GM18505 (cell line): ENCODE results near the gene FAM107B.

Experiments
- ATAC-seq: cut with Tn5 transposase; IDR thresholded peaks from one replicate; pipeline ENCODE4 v1.9.1; 2021; ENCODE audit not compliant: unreplicated experiment
- POLR2A ChIP-seq: IDR thresholded peaks from 4 replicates; pipeline ENCODE4 v1.6.1; 2011; ENCODE audit warnings: borderline replicate concordance; ENCODE audit not compliant: insufficient read depth, insufficient read length; ENCODE audit errors: extremely low read depth

Gene FAM107B

DNA sequence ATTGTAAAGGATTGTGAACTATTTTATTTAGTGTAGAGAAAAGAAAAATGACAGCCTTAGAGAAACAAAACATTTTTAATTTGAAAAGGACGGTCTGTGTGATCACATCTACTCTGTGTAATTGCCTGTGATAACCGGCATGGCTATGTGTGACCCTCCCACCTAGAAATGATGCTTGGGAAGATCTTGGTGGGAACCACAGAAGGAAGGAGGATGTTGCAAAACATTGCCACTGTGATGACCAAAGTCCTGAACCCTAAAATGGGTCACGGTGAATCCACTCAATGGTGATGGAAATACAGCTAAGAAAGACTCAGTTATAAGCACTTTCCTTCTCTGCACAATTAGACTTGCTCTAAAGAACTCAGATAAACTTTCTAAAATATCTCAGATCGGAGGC is 222.7 kb downstream of the FAM107B start:
- no peak for ATAC-seq
- no peak for TF ChIP-seq POLR2A

DNA sequence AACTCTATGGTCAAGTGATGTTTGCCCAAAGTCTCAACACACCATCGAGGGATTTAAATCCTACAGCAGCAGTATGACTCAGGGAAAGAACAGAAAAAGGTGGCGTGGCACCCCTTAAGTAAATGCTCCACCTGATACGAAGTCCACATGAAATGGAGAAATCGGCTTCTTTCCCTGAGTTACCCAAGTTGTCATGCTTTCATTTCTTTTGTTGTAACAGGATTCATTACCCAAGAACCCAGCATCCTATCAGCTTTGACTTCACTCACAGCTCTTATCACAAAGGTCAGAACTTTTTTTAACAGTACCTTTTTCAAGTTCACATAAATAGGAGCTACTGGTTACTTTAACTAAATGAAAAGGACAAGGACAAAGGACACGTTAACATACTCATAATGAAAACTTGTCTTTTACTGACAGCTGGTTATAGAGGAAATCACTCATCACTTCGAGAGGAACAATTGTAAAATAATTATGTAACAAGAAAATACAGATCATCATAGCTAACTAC is 224.2 kb downstream of the FAM107B start:
- no peak for TF ChIP-seq POLR2A
- no peak for ATAC-seq

DNA sequence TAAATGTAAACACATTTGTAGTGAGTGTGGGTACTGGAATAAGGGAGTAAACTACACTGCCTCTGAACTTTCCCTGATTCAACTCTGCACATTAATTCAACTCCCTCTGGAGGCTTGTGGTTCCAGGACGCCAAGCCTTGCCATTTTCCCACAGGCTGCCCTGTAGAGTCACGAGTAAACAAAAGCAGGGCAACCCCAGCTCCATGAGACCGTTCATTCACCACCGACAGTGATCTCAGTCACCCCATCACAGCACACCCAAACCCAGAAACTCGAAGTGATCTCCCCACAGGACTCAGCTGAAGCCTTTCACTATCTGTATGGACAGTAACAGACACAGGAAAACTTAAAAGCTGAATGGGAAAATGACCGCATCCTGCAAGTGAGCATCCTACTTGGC is 225.2 kb downstream of the FAM107B start:
- TF ChIP-seq POLR2A, result no peak
- ATAC-seq, result no peak

DNA sequence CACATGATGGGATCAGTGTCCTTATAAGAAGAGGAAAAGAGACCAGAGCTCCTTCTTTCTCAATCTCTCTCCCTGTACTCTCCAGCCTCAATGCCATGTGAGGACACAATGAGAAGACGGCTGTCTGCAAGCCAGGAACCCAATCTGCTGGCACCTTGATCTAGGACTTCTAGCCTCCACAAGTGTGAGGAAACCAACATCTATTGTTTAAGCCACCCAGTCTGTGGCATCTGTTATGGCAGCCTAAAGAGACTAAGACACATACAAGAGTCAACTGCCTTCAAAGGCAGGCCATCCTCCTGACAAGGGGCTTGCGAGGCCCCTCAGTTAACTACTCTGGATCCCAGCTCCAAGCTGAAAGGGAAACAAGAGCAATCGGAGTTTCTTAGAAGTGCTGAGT is 225.7 kb downstream of the FAM107B start:
- TF ChIP-seq POLR2A, result no peak
- no peak for ATAC-seq

DNA sequence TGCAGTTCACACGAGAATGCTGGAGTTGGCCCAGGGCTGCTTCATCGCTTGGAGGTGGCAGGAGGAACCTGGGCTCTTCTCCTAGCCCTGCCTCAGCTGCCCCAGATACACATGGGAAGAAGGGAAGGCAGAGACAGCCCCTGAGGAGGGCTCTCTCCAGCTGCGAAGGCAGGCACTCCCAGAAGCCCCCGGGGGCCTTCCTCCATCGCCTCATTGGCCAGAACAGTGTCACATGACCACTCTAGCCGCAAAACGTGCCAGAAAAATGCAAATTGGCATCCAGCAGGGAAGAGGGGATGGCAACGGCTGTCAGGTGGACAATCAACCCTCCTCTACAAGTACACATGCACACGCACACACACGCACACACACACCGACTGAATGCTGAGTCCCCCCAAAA is 226.2 kb downstream of the FAM107B start:
- TF ChIP-seq POLR2A, result no peak
- ATAC-seq, result no peak

DNA sequence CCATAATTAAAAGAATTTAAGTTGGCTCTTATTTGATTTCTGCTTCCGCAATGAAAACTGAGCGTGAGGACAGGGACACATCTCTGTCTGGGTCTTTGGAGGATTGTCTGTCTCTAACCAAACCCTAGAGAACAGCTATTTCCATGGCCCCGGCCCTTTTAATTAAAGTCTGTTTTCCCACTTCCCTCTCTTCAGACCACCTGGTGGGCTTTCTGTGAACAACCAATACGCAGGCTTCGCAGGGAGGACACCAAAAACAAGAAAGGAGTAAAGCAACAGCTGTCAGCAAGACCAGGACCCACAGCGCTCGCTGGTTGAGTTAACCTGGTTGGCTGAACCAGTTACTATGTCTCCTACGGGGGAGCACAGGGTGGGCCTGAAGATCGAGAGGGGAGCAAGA is 226.9 kb downstream of the FAM107B start:
- no peak for ATAC-seq
- no peak for TF ChIP-seq POLR2A

DNA sequence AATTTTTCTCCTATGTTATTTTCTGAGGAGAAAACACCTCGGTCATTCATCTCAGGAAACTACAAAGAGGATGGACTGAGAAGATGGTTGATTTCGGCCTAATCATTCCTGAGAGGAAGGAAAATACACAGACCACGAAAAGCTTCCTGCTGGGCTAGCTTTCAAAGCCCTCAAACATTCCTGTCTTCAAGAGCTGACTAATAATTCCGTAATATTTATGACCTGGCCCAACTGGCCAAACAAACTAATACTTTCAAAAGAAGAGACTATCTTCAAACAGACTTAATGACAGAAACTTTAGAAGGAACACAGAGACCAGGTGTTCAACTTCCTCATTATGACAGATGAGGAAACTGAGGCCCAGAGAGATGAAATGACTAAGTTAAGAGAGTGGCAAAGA is 228.9 kb downstream of the FAM107B start:
- TF ChIP-seq POLR2A, result no peak

DNA sequence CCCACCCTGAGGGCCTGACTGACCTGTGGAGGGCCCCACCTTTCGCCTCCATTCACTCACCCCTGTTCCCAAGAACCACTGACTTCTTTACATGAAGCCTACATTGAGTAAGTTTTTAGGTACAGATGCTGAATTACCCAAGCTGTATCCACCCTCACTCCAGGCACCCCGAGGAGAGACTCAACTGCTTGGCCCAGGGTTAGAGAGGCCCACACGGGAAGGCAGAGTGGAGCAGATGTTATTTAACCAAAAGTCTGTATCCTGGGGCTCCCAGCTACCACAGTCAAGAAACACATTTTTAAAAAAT is 230.8 kb downstream of the FAM107B start:
- ATAC-seq, result no peak
- TF ChIP-seq POLR2A, result no peak

More for the DNA sequence above, 228.9 kb downstream of the FAM107B start:
- ATAC-seq, result no peak

DNA sequence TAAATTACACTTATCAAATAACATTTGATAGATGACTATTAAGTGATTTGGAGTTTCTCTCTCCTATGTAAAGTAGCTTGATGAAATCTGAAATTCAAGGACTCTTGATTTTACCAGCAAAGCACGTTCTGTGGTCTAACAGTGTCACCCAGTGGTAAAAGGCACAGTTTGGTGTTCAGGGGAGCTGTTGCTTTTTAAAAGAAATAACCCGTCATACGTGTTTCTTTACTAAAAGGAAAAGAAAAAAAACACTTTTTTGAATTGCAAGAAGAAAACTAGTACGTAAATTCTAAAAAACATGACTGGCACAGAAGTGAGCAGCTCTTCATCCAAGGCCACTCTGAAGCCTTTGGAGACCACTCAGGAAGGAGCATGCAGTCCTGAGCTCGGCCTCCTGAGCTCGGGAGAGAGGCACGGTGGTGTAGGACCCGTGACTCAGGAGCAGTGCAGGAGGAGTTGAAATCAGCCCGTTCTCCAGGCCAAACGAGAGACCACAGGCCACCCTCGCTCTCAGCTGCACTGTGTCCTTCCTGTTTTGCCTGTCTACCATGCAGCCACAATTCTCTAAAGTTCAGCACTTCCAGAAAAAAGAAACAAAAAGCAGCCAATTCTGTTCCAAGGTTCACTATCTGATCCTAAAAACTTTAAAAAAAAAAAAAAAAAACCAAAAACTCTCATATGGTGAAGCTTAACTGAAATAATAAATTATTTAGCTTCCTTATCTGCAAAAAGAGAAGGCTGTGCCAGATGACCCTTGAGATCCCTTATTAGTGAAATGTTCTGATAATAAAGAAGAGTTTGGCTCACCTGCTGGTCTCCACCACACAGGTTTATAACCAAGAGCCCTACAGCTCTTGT is 231.4 kb downstream of the FAM107B start:
- no peak for ATAC-seq
- TF ChIP-seq POLR2A, result no peak

DNA sequence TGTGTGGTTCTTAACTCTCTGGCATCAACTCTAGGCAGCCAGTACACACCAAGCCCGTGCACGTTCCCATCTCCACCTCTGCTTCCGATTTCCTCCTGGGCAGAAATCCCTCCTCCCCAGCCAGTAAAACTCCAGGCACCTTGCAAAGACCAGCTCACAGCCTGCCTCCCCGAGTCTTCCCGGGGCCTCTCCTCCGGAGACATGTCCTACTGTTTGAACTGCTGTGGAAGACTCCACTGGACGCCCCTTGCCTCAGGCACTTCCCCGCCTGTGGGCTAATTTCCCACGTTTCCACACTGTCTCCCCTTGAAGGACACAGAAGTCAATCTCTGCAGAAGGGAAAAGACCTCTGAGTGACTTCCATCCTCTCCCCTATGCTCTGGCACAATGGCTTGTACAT is 233.3 kb downstream of the FAM107B start:
- no peak for TF ChIP-seq POLR2A
- no peak for ATAC-seq

DNA sequence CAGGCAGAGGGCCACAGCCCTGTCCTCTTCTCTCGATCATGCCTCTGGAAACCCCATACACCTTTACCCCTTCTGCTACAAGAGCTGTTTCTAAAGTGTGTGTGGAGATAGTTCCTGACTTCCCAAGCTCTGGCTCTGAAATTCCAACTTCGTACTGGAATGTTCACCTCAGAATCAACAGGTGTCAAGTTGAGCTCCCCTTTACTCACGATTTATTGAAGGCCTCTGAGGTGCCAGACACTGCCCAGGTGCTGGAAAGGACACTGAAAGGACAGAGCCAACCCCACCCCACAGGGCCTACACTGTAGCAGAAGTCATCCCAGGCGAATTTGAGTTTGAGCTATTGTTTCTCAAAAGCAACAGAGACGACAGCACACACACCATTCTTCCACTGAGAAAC is 234.1 kb downstream of the FAM107B start:
- no peak for TF ChIP-seq POLR2A
- no peak for ATAC-seq

DNA sequence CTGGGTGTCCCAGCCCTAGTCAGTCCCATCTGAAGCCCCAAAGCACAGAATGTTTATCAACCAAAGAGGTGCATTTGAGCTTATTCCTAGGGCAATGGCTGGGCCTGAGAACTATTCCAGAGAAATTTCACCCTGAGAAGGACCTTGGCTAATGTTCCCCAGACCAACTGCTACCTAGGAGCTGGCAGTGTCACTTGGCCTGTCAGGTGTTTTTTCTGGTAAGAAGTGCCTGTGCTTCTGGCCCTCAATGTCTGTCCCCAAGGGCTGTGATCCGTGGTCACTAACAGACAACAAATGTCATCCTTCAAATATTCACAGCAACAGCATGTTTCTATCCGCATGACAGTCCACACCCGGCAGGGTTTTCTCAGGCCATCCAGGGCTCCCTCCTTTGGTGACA is 234.6 kb downstream of the FAM107B start:
- no peak for ATAC-seq
- no peak for TF ChIP-seq POLR2A

DNA sequence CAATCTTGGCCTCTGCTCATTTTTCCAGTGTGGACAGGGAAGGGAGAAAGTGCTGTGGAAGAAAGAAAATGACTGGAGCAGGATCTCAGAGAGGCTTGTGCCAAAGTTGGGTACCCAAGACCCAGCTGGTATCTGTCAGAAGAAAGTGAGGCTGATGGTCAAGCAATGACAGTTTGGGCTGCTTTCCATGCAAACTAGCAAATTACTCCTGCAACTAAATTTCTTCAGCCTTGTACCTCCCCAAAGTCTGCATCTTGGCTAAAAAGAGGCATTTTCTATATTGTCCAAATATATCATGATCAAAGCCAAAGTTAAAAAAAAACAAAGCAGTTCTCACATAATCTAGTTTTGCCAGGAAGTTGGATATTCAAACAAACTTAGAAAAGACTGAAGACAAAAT is 235.5 kb downstream of the FAM107B start:
- TF ChIP-seq POLR2A, result no peak

More for the DNA sequence above, 235.5 kb downstream of the FAM107B start:
- ATAC-seq, result no peak
